ENCODE results near the gene SH3RF1. TPM values are rescaled to one million over a fixed set of nuclear protein-coding genes. Genes with fewer than 3 reads are reported as not detected.

Gene SH3RF1
- total and polyA plus RNA-seq, 2 experiments from 2014 or later: 7.8 to 12.4 TPM

- H3K79me2 ChIP-seq (replicated peaks; ENCODE audit: insufficient read depth): no peaks in the 10 kb centered on the region
- DNase-seq (ENCODE audit: low spot score) (no peak), ATAC-seq (no peak)
- H3F3A ChIP-seq (replicated peaks; ENCODE audit: low read depth): no peaks in the 10 kb centered on the region
- H3K4me3 Mint-ChIP-seq: no peak overlapping the region
- H3K36me3 ChIP-seq (ENCODE audit: insufficient read depth): no peaks in the 10 kb centered on the region
- H4K20me1 ChIP-seq (replicated peaks; ENCODE audit: insufficient read depth): no peaks in the 10 kb centered on the region
- H3K27me3 ChIP-seq (ENCODE audit: insufficient read depth): no peaks in the 10 kb centered on the region
- no peak overlapping the region for H3K27ac ChIP-seq (ENCODE audit: low read depth)
- no peak overlapping the region for H2AFZ ChIP-seq
- H3K4me1 ChIP-seq (ENCODE audit: insufficient read depth): peaks cover 8% of the 10 kb centered on the region
- no peaks in the 10 kb centered on the region for H3K9me3 Mint-ChIP-seq
- TF ChIP-seq STAT1 (IDR thresholded peaks at IDR 0.05; ENCODE audit: unreplicated experiment) (no peak), ETS1 (IDR thresholded peaks at IDR 0.05) (no peak), JUNB (IDR thresholded peaks at IDR 0.05; ENCODE audit: unreplicated experiment) (no peak), EZH2 (IDR thresholded peaks at IDR 0.05; ENCODE audit: low read depth, unreplicated experiment) (no peak)
- H3K4me2 ChIP-seq: no peak overlapping the region; the same call in 1 of the 2 replicates
- H3K4me3 ChIP-seq: no peak overlapping the region
- no peaks in the 10 kb centered on the region for H3K27me3 Mint-ChIP-seq (ENCODE audit: insufficient read depth, low read depth, poor library complexity)
- H3K27ac Mint-ChIP-seq: no peak overlapping the region
- H3K36me3 Mint-ChIP-seq (ENCODE audit: low read depth): no peaks in the 10 kb centered on the region
- no peaks in the 10 kb centered on the region for H3K9me2 ChIP-seq (ENCODE audit: insufficient read depth)
- H3K4me1 Mint-ChIP-seq: peaks cover 16% of the 10 kb centered on the region
Measured at GRCh38 chr4:169142391-169142790, 128.4 kb downstream of the SH3RF1 start.

GRCh38 chr4:169139021-169139420 is 131.7 kb downstream of the SH3RF1 start:
- H2AFZ ChIP-seq: no peak overlapping the region
- no peaks in the 10 kb centered on the region for H3K9me2 ChIP-seq (ENCODE audit: insufficient read depth)
- H3K4me3 ChIP-seq: no peak overlapping the region
- peaks cover 16% of the 10 kb centered on the region for H3K4me1 Mint-ChIP-seq
- no peaks in the 10 kb centered on the region for H3K36me3 ChIP-seq (ENCODE audit: insufficient read depth)
- ATAC-seq (no peak), DNase-seq (ENCODE audit: low spot score) (no peak)
- no peak overlapping the region for H3K27ac ChIP-seq (ENCODE audit: low read depth)
- H3K79me2 ChIP-seq (replicated peaks; ENCODE audit: insufficient read depth): no peaks in the 10 kb centered on the region
- H3K27me3 Mint-ChIP-seq (ENCODE audit: insufficient read depth, low read depth, poor library complexity): no peaks in the 10 kb centered on the region
- no peaks in the 10 kb centered on the region for H4K20me1 ChIP-seq (replicated peaks; ENCODE audit: insufficient read depth)
- no peak overlapping the region for H3K27ac Mint-ChIP-seq
- no peak overlapping the region for H3K4me3 Mint-ChIP-seq
- H3K4me1 ChIP-seq (ENCODE audit: insufficient read depth): peaks cover 8% of the 10 kb centered on the region
- H3K4me2 ChIP-seq: no peak overlapping the region
- no peaks in the 10 kb centered on the region for H3F3A ChIP-seq (replicated peaks; ENCODE audit: low read depth)
- H3K9me3 Mint-ChIP-seq: no peaks in the 10 kb centered on the region
- H3K36me3 Mint-ChIP-seq (ENCODE audit: low read depth): peaks cover 16% of the 10 kb centered on the region; the same call in 2 of the 3 replicates
- no peaks in the 10 kb centered on the region for H3K27me3 ChIP-seq (ENCODE audit: insufficient read depth)
- TF ChIP-seq JUNB (IDR thresholded peaks at IDR 0.05; ENCODE audit: unreplicated experiment): no peak
- TF ChIP-seq CREB1 (CRISPR knock-in tag; IDR thresholded peaks at IDR 0.05; ENCODE audit: low read depth): no peak
- no peak for TF ChIP-seq CTCF (conservative IDR thresholded peaks at IDR 0.05; ENCODE audit: low read depth in 2 of 2)
- no peak for TF ChIP-seq POLR2AphosphoS5 (IDR thresholded peaks at IDR 0.05; ENCODE audit: low read depth)
- TF ChIP-seq ZNF462 (CRISPR knock-in tag; IDR thresholded peaks at IDR 0.05): no peak
- TF ChIP-seq EZH2 (IDR thresholded peaks at IDR 0.05; ENCODE audit: low read depth, unreplicated experiment): no peak
- no peak for TF ChIP-seq STAT1 (IDR thresholded peaks at IDR 0.05; ENCODE audit: unreplicated experiment)
- no peak for TF ChIP-seq ZNF331 (CRISPR knock-in tag; IDR thresholded peaks at IDR 0.05; ENCODE audit: low read depth)

Measured in GM23338 (cell line).